ENCODE measurements around the gene SLC6A13. TPM values are rescaled to one million over a fixed set of nuclear protein-coding genes. Genes with fewer than 3 reads are reported as not detected.

SLC6A13 gene
- total RNA-seq, 4 donors from 2014 or later = 0.80 to 4.9 (median 1.7) TPM; not detected in 1

GRCh38 chr12:247271-247670 lies 15.4 kb downstream of the SLC6A13 start:
- no peak overlapping the region for H3K4me3 ChIP-seq
- H3K4me1 ChIP-seq = no peaks in the 10 kb centered on the region
- H3K27ac ChIP-seq = no peak overlapping the region
- H3K9me3 ChIP-seq = peaks cover 0 to 9% (median 0%) of the 10 kb centered on the region in 4 donors
- H3K36me3 ChIP-seq = no peaks in the 10 kb centered on the region
- H3K27me3 ChIP-seq = no peaks in the 10 kb centered on the region
- TF ChIP-seq CTCF (IDR thresholded peaks at IDR 0.05) (no peak), POLR2A (IDR thresholded peaks at IDR 0.05) (no peak)
- DNase-seq = no peak

GRCh38 chr12:243381-243780 lies 19.3 kb downstream of the SLC6A13 start:
- DNase-seq = no peak
- TF ChIP-seq CTCF (IDR thresholded peaks at IDR 0.05) (no peak), POLR2A (IDR thresholded peaks at IDR 0.05) (no peak)
- Histone ChIP-seq H3K36me3 (no peaks in the 10 kb centered on the region), H3K9me3 (peaks cover 0 to 9% (median 0%) of the 10 kb centered on the region in 4 donors), H3K27ac (no peak overlapping the region), H3K4me1 (no peaks in the 10 kb centered on the region), H3K4me3 (no peak overlapping the region), H3K27me3 (no peaks in the 10 kb centered on the region)

- Histone ChIP-seq H3K36me3 (no peaks in the 10 kb centered on the region), H3K4me1 (no peaks in the 10 kb centered on the region), H3K9me3 (peaks cover 0 to 9% (median 0%) of the 10 kb centered on the region in 4 donors), H3K27ac (no peak overlapping the region), H3K27me3 (no peaks in the 10 kb centered on the region), H3K4me3 (no peak overlapping the region)
- DNase-seq = no peak
- TF ChIP-seq POLR2A (IDR thresholded peaks at IDR 0.05) (no peak), CTCF (IDR thresholded peaks at IDR 0.05) (no peak)
These were observed 20.1 kb downstream of the SLC6A13 start for GRCh38 chr12:242496-242895.

- Histone ChIP-seq H3K9me3 (peaks cover 0 to 6% (median 2%) of the 10 kb centered on the region in 4 donors), H3K4me1 (no peaks in the 10 kb centered on the region), H3K36me3 (no peaks in the 10 kb centered on the region), H3K4me3 (no peak overlapping the region), H3K27ac (no peak overlapping the region), H3K27me3 (no peaks in the 10 kb centered on the region)
- TF ChIP-seq CTCF (IDR thresholded peaks at IDR 0.05) = no peak
- no peak for TF ChIP-seq POLR2A (IDR thresholded peaks at IDR 0.05)
- no peak for DNase-seq
These were observed 21.4 kb downstream of the SLC6A13 start for GRCh38 chr12:241266-241665.

GRCh38 chr12:240566-240965 lies 22.1 kb downstream of the SLC6A13 start:
- Histone ChIP-seq H3K4me3 (no peak overlapping the region), H3K4me1 (no peaks in the 10 kb centered on the region), H3K36me3 (no peaks in the 10 kb centered on the region), H3K27me3 (no peaks in the 10 kb centered on the region), H3K9me3 (peaks cover 0 to 13% (median 2%) of the 10 kb centered on the region in 4 donors), H3K27ac (no peak overlapping the region)
- no peak for TF ChIP-seq CTCF (IDR thresholded peaks at IDR 0.05)
- TF ChIP-seq POLR2A (IDR thresholded peaks at IDR 0.05) = no peak
- no peak for DNase-seq

Data from Peyer's patch (tissue), 4 donors.